Measurements from ENCODE around the gene TUBB6. TPM values are rescaled to one million over a fixed set of nuclear protein-coding genes. Genes with fewer than 3 reads are reported as not detected.
A peak's percentile ranks its signal among the peaks of the same experiment; 100 is the strongest.

TUBB6 gene
- total and polyA plus RNA-seq, 2 of the 8 experiments (the other 6 are each of a cell fraction or from before 2014, with no cell fraction given), result 126 to 223 TPM

DNA sequence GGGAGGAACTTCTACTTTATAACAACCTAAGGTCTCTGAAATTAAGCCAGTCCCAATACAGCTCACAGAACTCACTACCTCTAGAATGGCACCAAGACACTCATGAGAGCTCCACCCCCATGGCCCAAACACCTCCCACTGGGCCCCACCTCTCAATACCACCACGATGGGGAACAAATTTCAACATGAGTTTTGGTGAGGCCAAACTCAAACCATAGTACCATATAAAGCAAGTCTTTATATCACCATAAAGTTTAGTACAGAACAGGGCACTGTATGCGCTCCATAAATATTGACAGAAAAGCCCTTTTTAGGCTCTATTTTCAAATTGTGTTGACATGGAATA, 65.7 kb downstream of the TUBB6 start:
- no peak for FAIRE-seq
- ChIA-PET CTCF (ENCODE audit: partially characterized antibody) (interaction anchor here (0.9 to 1.5 kb wide), 2 partner anchors 18 to 90 kb away, joined by 4 to 6 read pairs; no protein-coding TSS in a partner anchor), POLR2A (ENCODE audit: partially characterized antibody) (interaction anchor here (0.8 to 1.0 kb wide), 3 partner anchors 15 to 46 kb away, joined by 3 read pairs; no protein-coding TSS in a partner anchor)

More for the DNA sequence above, 65.7 kb downstream of the TUBB6 start:
- Histone ChIP-seq H2BK12ac (ENCODE audit: low read depth, low read length) (no peak overlapping the region), H2BK120ac (replicated peaks; ENCODE audit: low read depth, low read length) (no peak overlapping the region), H3K18ac (ENCODE audit: extremely low read depth, low read length) (no peak overlapping the region), H3K79me1 (ENCODE audit: low read depth, low read length) (peaks cover 19% of the 10 kb centered on the region), H3K4me2 (ENCODE audit: insufficient read depth in 1 of 2, low read depth in 2 of 2, low read length in 2 of 2) (peak overlapping the region in 1 of 2 experiments; percentile 100; a peak in 1 of 4 replicates), H3K4me3 (ENCODE audit: extremely low read depth in 1 of 4, insufficient read depth in 2 of 4, low read depth in 3 of 4, low read length in 4 of 4) (no peak overlapping the region), H3K79me2 (ENCODE audit: control insufficient read depth in 1 of 2, insufficient read depth in 2 of 2, low read length in 2 of 2) (peaks cover 46 to 72% of the 10 kb centered on the region in 2 experiments), H3K36me3 (ENCODE audit: control insufficient read depth in 2 of 4, insufficient read depth in 4 of 4, low read length in 3 of 4) (peaks cover 0 to 5% (median 0%) of the 10 kb centered on the region in 4 experiments; a peak in 3 of 8 replicates), H4K91ac (replicated peaks; ENCODE audit: insufficient read length, low read length) (no peak overlapping the region), H3K14ac (ENCODE audit: insufficient read length) (no peak overlapping the region), H3K23ac (ENCODE audit: insufficient read length) (no peak overlapping the region), H2BK20ac (ENCODE audit: low read length) (no peak overlapping the region), H3K56ac (replicated peaks; ENCODE audit: insufficient read length, low read depth, low read length) (no peak overlapping the region), H2BK15ac (ENCODE audit: low read length) (no peak overlapping the region), H3K27ac (ENCODE audit: low read depth, low read length) (no peak overlapping the region), H3K9me3 (ENCODE audit: insufficient read depth in 2 of 2, low read depth in 1 of 2, low read length in 1 of 2) (no peaks in the 10 kb centered on the region), H3K9ac (replicated peaks in 1 of 4; ENCODE audit: extremely low read depth in 1 of 4, low read depth in 3 of 4, low read length in 3 of 4) (no peak overlapping the region), H2AFZ (ENCODE audit: low read length) (no peak overlapping the region), H3K27me3 (replicated peaks in 1 of 4; ENCODE audit: control insufficient read depth in 3 of 4, extremely low read depth in 1 of 4, insufficient read depth in 3 of 4, low read length in 3 of 4) (no peaks in the 10 kb centered on the region), H2AK5ac (ENCODE audit: low read depth, low read length) (no peak overlapping the region), H4K5ac (ENCODE audit: insufficient read length, low read depth, low read length) (no peak overlapping the region), H2BK5ac (ENCODE audit: low read depth, low read length) (no peak overlapping the region), H3K23me2 (ENCODE audit: low read depth, low read length) (peaks cover 9% of the 10 kb centered on the region), H3K4me1 (replicated peaks in 1 of 4; ENCODE audit: control insufficient read depth in 3 of 4, insufficient read depth in 4 of 4, low read length in 3 of 4) (peaks cover 3 to 15% (median 7%) of the 10 kb centered on the region in 4 experiments), H3K4ac (replicated peaks; ENCODE audit: insufficient read length, low read depth, low read length) (no peak overlapping the region), H4K8ac (ENCODE audit: extremely low read depth, insufficient read depth, low read length) (no peak overlapping the region), H4K20me1 (replicated peaks in 1 of 2; ENCODE audit: control insufficient read depth in 1 of 2, insufficient read depth in 2 of 2, low read length in 2 of 2) (peaks cover 12 to 17% of the 10 kb centered on the region in 2 experiments)
- 86% methylated on average over 2 of the region's 2 CpGs; no CpG with 5 or more reads in 1 of the 2 experiments for WGBS, 2 experiments (ENCODE audit: extremely low coverage in 1 of 2, insufficient coverage in 1 of 2, insufficient read length in 1 of 2, insufficient replicate concordance in 2 of 2, low coverage in 1 of 2, low lambda C conversion rate in 2 of 2, missing lambda C conversion rate in 1 of 2)
- DNase-seq (ENCODE audit: low read depth in 1 of 2, low spot score in 2 of 2), result no peak
- no peak for TF ChIP-seq TAF7 (optimal IDR thresholded peaks at IDR 0.05; ENCODE audit: borderline replicate concordance, low read depth, low read length)
- no peak for TF ChIP-seq KDM4A (IDR thresholded peaks at IDR 0.05; ENCODE audit: low read depth, low read length, severe bottlenecking)
- TF ChIP-seq TAF1 (IDR thresholded peaks at IDR 0.05; ENCODE audit: low read depth, low read length), result no peak
- TF ChIP-seq SAP30 (IDR thresholded peaks at IDR 0.05; ENCODE audit: insufficient read depth, insufficient replicate concordance, low read length), result no peak
- TF ChIP-seq SP4 (IDR thresholded peaks at IDR 0.05; ENCODE audit: low read length), result no peak
- TF ChIP-seq BACH1 (IDR thresholded peaks at IDR 0.05; ENCODE audit: low read length), result no peak
- TF ChIP-seq CHD1 (IDR thresholded peaks at IDR 0.05; ENCODE audit: low read depth, low read length), result no peak
- no peak for TF ChIP-seq NRF1 (IDR thresholded peaks at IDR 0.05; ENCODE audit: low read depth, low read length)
- TF ChIP-seq FOSL1 (IDR thresholded peaks at IDR 0.05; ENCODE audit: insufficient read depth, low read depth, low read length), result no peak
- no peak for TF ChIP-seq CREB1 (IDR thresholded peaks at IDR 0.05)

All from H1 (cell line).